AG09319 (cell line): ENCODE data around the gene RASGRP4.

Experiments used
- DNase-seq: peaks from one replicate; pipeline ENCODE4 v3.0.0-alpha.2; 2010; ENCODE audit warnings: low read depth; ENCODE audit errors: extremely low read depth
- CTCF ChIP-seq: IDR thresholded peaks from 2 replicates; pipeline ENCODE4 v1.5.1; 2011; ENCODE audit warnings: low read depth, mild to moderate bottlenecking, inconsistent platforms, low read length, moderate library complexity

The RASGRP4 gene

GRCh38 chr19:38425222-38425809, 703 bp downstream of the RASGRP4 start:
- no peak for TF ChIP-seq CTCF
- DNase-seq = no peak

GRCh38 chr19:38424272-38424671, 1.7 kb downstream of the RASGRP4 start:
- DNase-seq = no peak
- TF ChIP-seq CTCF = no peak

GRCh38 chr19:38422438-38422837, 3.6 kb downstream of the RASGRP4 start:
- DNase-seq = no peak
- TF ChIP-seq CTCF = no peak

GRCh38 chr19:38421856-38422255, 4.2 kb downstream of the RASGRP4 start:
- TF ChIP-seq CTCF = no peak
- no peak for DNase-seq

GRCh38 chr19:38420935-38421334, 5.1 kb downstream of the RASGRP4 start:
- TF ChIP-seq CTCF = no peak
- no peak for DNase-seq

- DNase-seq = no peak
- TF ChIP-seq CTCF = no peak
Measured at GRCh38 chr19:38417544-38418506, 8.2 kb downstream of the RASGRP4 start.

GRCh38 chr19:38417146-38417543, 8.9 kb downstream of the RASGRP4 start:
- TF ChIP-seq CTCF = no peak
- DNase-seq = no peak
